Measurements from ENCODE around the gene LYPLA2. TPM values are rescaled to one million over a fixed set of nuclear protein-coding genes. Genes with fewer than 3 reads are reported as not detected.

Gene LYPLA2
- total and polyA plus RNA-seq, 2 experiments from 2014 or later = 102 to 204 TPM

- no peaks in the 10 kb centered on the region for H3K9me2 ChIP-seq (ENCODE audit: insufficient read depth)
- no peaks in the 10 kb centered on the region for H4K20me1 ChIP-seq (replicated peaks; ENCODE audit: insufficient read depth)
- H3K9me3 Mint-ChIP-seq = no peaks in the 10 kb centered on the region; the same call in 2 of the 3 replicates
- no peak overlapping the region for H3K27ac Mint-ChIP-seq
- peak; percentile 90 for ATAC-seq
- H3K79me2 ChIP-seq (replicated peaks; ENCODE audit: insufficient read depth) = no peaks in the 10 kb centered on the region
- no peaks in the 10 kb centered on the region for H3K27me3 ChIP-seq (ENCODE audit: insufficient read depth)
- no peak overlapping the region for H3K4me2 ChIP-seq
- no peak overlapping the region for H3K4me3 Mint-ChIP-seq
- 0 out of 2 replicates have a peak, but pooled peaks cover 3% of the 10 kb centered on the region for H3F3A ChIP-seq (replicated peaks; ENCODE audit: low read depth)
- H3K4me1 ChIP-seq (ENCODE audit: insufficient read depth) = no peaks in the 10 kb centered on the region
- no peaks in the 10 kb centered on the region for H3K36me3 ChIP-seq (ENCODE audit: insufficient read depth)
- no peak overlapping the region for H2AFZ ChIP-seq
- H3K27me3 Mint-ChIP-seq (ENCODE audit: insufficient read depth, low read depth, poor library complexity) = peaks cover 8% of the 10 kb centered on the region
- no peak overlapping the region for H3K27ac ChIP-seq (ENCODE audit: low read depth)
- H3K36me3 Mint-ChIP-seq (ENCODE audit: low read depth) = no peaks in the 10 kb centered on the region
- peak; percentile 89 for DNase-seq (ENCODE audit: low spot score)
- no peak overlapping the region for H3K4me3 ChIP-seq
- H3K4me1 Mint-ChIP-seq = peaks cover 11% of the 10 kb centered on the region; the same call in 2 of the 3 replicates
- TF ChIP-seq POLR2AphosphoS5 (IDR thresholded peaks at IDR 0.05; ENCODE audit: low read depth) (no peak), CREB1 (CRISPR knock-in tag; IDR thresholded peaks at IDR 0.05; ENCODE audit: low read depth) (peak; percentile 70), CTCF (conservative IDR thresholded peaks at IDR 0.05; ENCODE audit: low read depth in 2 of 2) (peak; percentile 85 to 97)
Observed at GRCh38 chr1:23809751-23810171, 18.8 kb downstream of the LYPLA2 start.

- no peaks in the 10 kb centered on the region for H3K36me3 ChIP-seq (ENCODE audit: insufficient read depth)
- H3K4me2 ChIP-seq = no peak overlapping the region
- H2AFZ ChIP-seq = peak overlapping the region; percentile 60; the same call in 1 of the 2 replicates
- no peaks in the 10 kb centered on the region for H3K27me3 ChIP-seq (ENCODE audit: insufficient read depth)
- DNase-seq (ENCODE audit: low spot score) (peak; percentile 86), ATAC-seq (peak; percentile 93)
- no peak overlapping the region for H3K27ac Mint-ChIP-seq
- no peaks in the 10 kb centered on the region for H3K36me3 Mint-ChIP-seq (ENCODE audit: low read depth)
- peaks cover 11% of the 10 kb centered on the region; the same call in 2 of the 3 replicates for H3K4me1 Mint-ChIP-seq
- no peaks in the 10 kb centered on the region for H3K9me2 ChIP-seq (ENCODE audit: insufficient read depth)
- H3F3A ChIP-seq (replicated peaks; ENCODE audit: low read depth) = 0 out of 2 replicates have a peak, but pooled peaks cover 3% of the 10 kb centered on the region
- H3K4me1 ChIP-seq (ENCODE audit: insufficient read depth) = no peaks in the 10 kb centered on the region
- H3K9me3 Mint-ChIP-seq = no peaks in the 10 kb centered on the region; the same call in 2 of the 3 replicates
- no peak overlapping the region for H3K4me3 Mint-ChIP-seq
- no peaks in the 10 kb centered on the region for H4K20me1 ChIP-seq (replicated peaks; ENCODE audit: insufficient read depth)
- H3K27me3 Mint-ChIP-seq (ENCODE audit: insufficient read depth, low read depth, poor library complexity) = peaks cover 8% of the 10 kb centered on the region
- no peak overlapping the region for H3K27ac ChIP-seq (ENCODE audit: low read depth)
- H3K4me3 ChIP-seq = no peak overlapping the region
- no peak for TF ChIP-seq ZNF331 (CRISPR knock-in tag; IDR thresholded peaks at IDR 0.05; ENCODE audit: low read depth)
- no peak for TF ChIP-seq JUNB (IDR thresholded peaks at IDR 0.05; ENCODE audit: unreplicated experiment)
- peak; percentile 85 to 95 for TF ChIP-seq CTCF (conservative IDR thresholded peaks at IDR 0.05; ENCODE audit: low read depth in 2 of 2)
- no peaks in the 10 kb centered on the region for H3K79me2 ChIP-seq (replicated peaks; ENCODE audit: insufficient read depth)
Observed at GRCh38 chr1:23810818-23811540, 20.0 kb downstream of the LYPLA2 start.
